HPDE6-E6E7 (cell line): ENCODE measurements around the gene CENPX.

Source experiments
- DNase-seq: peaks from one replicate; pipeline ENCODE4 v3.0.0; 2011; ENCODE audit warnings: missing footprints; ENCODE audit errors: extremely low spot score

Gene CENPX

GRCh38 chr17:82023447-82024241, 966 bp upstream of the CENPX start:
- no peak for DNase-seq

- DNase-seq, result peak; percentile 98
Observed at GRCh38 chr17:82022981-82023446, 336 bp upstream of the CENPX start, which contains the start of gene LRRC45. Gene LRRC45 (plus strand): TSS chr17:82023305. CDS start chr17:82023644, 339 bp downstream.

- DNase-seq, result no peak
Observed at GRCh38 chr17:82021900-82022309, 773 bp downstream of the CENPX start.

GRCh38 chr17:82021107-82021899, 1.4 kb downstream of the CENPX start:
- DNase-seq, result no peak

GRCh38 chr17:82020572-82021106, 2.0 kb downstream of the CENPX start:
- DNase-seq, result no peak

- no peak for DNase-seq
Observed at GRCh38 chr17:82019690-82020571, 2.7 kb downstream of the CENPX start.

GRCh38 chr17:82018989-82019689, 3.5 kb downstream of the CENPX start:
- no peak for DNase-seq

GRCh38 chr17:82018152-82018988, 4.3 kb downstream of the CENPX start:
- DNase-seq, result no peak

GRCh38 chr17:82017612-82018151, 5.0 kb downstream of the CENPX start:
- no peak for DNase-seq

- no peak for DNase-seq
Observed at GRCh38 chr17:82016875-82017459, 5.7 kb downstream of the CENPX start.

GRCh38 chr17:82016061-82016874, 6.4 kb downstream of the CENPX start:
- no peak for DNase-seq

GRCh38 chr17:82015311-82015971, 7.2 kb downstream of the CENPX start:
- DNase-seq, result no peak

GRCh38 chr17:82014971-82015310, 7.7 kb downstream of the CENPX start:
- DNase-seq, result no peak

- no peak for DNase-seq
Observed at GRCh38 chr17:82014432-82014831, 8.2 kb downstream of the CENPX start.

GRCh38 chr17:82013772-82014321, 8.8 kb downstream of the CENPX start:
- DNase-seq, result no peak

GRCh38 chr17:82013341-82013740, 9.3 kb downstream of the CENPX start:
- DNase-seq, result no peak

GRCh38 chr17:82012640-82013295, 9.9 kb downstream of the CENPX start:
- DNase-seq, result no peak
